Endothelial cell of umbilical vein (primary cell): ENCODE results near the gene PET100. TPM values are rescaled to one million over a fixed set of nuclear protein-coding genes. Genes with fewer than 3 reads are reported as not detected.

Experiments
- BruUV-seq: library from RNA; stranded (reverse); fragments of 400-500 nt; replicated peaks from 2 replicates; lab custom pipeline; 2021; lab: Mats Ljungman, UMichigan
- CTCF ChIA-PET: fragments of 300-600, 350-600 bp; sonication (Branson Sonifier 250); formaldehyde crosslinking; loops from one replicate; lab custom pipeline; 2021; ENCODE audit warnings: antibody characterized with exemption, inconsistent platforms; lab: Charles Lee
- POLR2A ChIA-PET: fragments of 300-600, 350-600 bp; sonication (Branson Sonifier 250); formaldehyde crosslinking; loops from one replicate; lab custom pipeline; 2021; ENCODE audit warnings: antibody characterized with exemption, inconsistent platforms; lab: Charles Lee
- DNase-seq: peaks from one replicate; pipeline ENCODE4 v3.0.0-alpha.2; 2011; ENCODE audit warnings: low read depth, low spot score
- FAIRE-seq: peaks from 2 replicates; lab custom pipeline; 2011; peaks lifted over from hg19 to GRCh38; lab: Jason Lieb, UNC
- H2AFZ ChIP-seq: 2 replicates; pipeline ENCODE4 v1.6.0; 2012; ENCODE audit warnings: low read depth, low read length, control low read depth, inconsistent platforms
- H3K27ac ChIP-seq: 2 replicates; pipeline ENCODE4 v1.5.1; 2011; ENCODE audit warnings: low read depth, mild to moderate bottlenecking, control low read depth, low read length, moderate library complexity; ENCODE audit not compliant: insufficient read depth
- H3K27me3 ChIP-seq, 2 experiments: 2 replicates each; pipeline versions ENCODE4 v1.6.0 to v1.6.1; 2011; ENCODE audit warnings: low read length in 2 of 2, mixed read lengths in 1 of 2; ENCODE audit not compliant: control insufficient read depth in 2 of 2, insufficient read depth in 2 of 2
- H3K36me3 ChIP-seq, 2 experiments: 2 replicates in 1 of 2; 3 replicates in 1 of 2; pipeline ENCODE4 v1.5.1; 2011; ENCODE audit warnings: low read length in 2 of 2, mild to moderate bottlenecking in 1 of 2, moderate library complexity in 1 of 2; ENCODE audit not compliant: control insufficient read depth in 2 of 2, insufficient read depth in 2 of 2; ENCODE audit errors: extremely low read depth in 1 of 2
- H3K4me1 ChIP-seq: 3 replicates; pipeline ENCODE4 v1.5.1; 2011; ENCODE audit warnings: mild to moderate bottlenecking, low read length; ENCODE audit not compliant: control insufficient read depth, insufficient read depth; ENCODE audit errors: extremely low read depth
- H3K4me2 ChIP-seq: 2 replicates; pipeline ENCODE4 v1.6.1; 2011; ENCODE audit warnings: low read length, control low read depth, mixed read lengths; ENCODE audit not compliant: insufficient read depth
- H3K4me3 ChIP-seq, 3 experiments: fragments of 200-600 bp in 1 of 3; sonication (generic), shearing (Covaris generic) in 1 of 3; replicated peaks in 1 of 3; 2 replicates each; pipeline ENCODE4 v1.5.1; 2011 to 2016; ENCODE audit warnings: control low read depth in 3 of 3, low read length in 3 of 3, mild to moderate bottlenecking in 2 of 3, inconsistent platforms in 1 of 3, low read depth in 1 of 3, moderate library complexity in 1 of 3; ENCODE audit not compliant: insufficient read depth in 1 of 3
- H3K79me2 ChIP-seq: 2 replicates; pipeline ENCODE4 v1.6.0; 2012; ENCODE audit warnings: low read length, inconsistent platforms; ENCODE audit not compliant: control insufficient read depth, insufficient read depth
- H3K9ac ChIP-seq: replicated peaks from 2 replicates; pipeline ENCODE3; 2011; ENCODE audit warnings: low read length, control low read depth; ENCODE audit not compliant: insufficient read depth; ENCODE audit errors: extremely low read depth
- H3K9me1 ChIP-seq: replicated peaks from 3 replicates; pipeline ENCODE4 v1.6.0; 2011; ENCODE audit warnings: mild to moderate bottlenecking, low read length; ENCODE audit not compliant: control insufficient read depth, insufficient read depth; ENCODE audit errors: extremely low read depth
- H3K9me3 ChIP-seq: replicated peaks from 2 replicates; pipeline ENCODE4 v1.5.1; 2012; ENCODE audit warnings: low read length, inconsistent platforms; ENCODE audit not compliant: control insufficient read depth, insufficient read depth
- H4K20me1 ChIP-seq: replicated peaks from 2 replicates; pipeline ENCODE3; 2011; ENCODE audit warnings: mild to moderate bottlenecking, low read length; ENCODE audit not compliant: control insufficient read depth, insufficient read depth; ENCODE audit errors: extremely low read depth
- CTCF ChIP-seq, 2 donors: IDR thresholded peaks; 1 replicate in 1 of 2; 2 replicates in 1 of 2; pipeline ENCODE4 v1.5.1; 2011; ENCODE audit warnings: low read length in 2 of 2, mild to moderate bottlenecking in 2 of 2, moderate library complexity in 2 of 2, control low read depth in 1 of 2, inconsistent platforms in 1 of 2, low read depth in 1 of 2; ENCODE audit not compliant: insufficient read depth in 1 of 2; ENCODE audit errors: extremely low read depth in 1 of 2
- EZH2 ChIP-seq: IDR thresholded peaks from 2 replicates; pipeline ENCODE4 v1.6.1; 2012; ENCODE audit warnings: borderline replicate concordance, low read depth, mild to moderate bottlenecking, moderate library complexity, low read length, inconsistent platforms; ENCODE audit not compliant: severe bottlenecking
- FOS ChIP-seq: IDR thresholded peaks from 2 replicates; pipeline ENCODE4 v1.6.1; 2011; ENCODE audit warnings: mild to moderate bottlenecking, low read length, moderate library complexity, borderline replicate concordance; ENCODE audit not compliant: insufficient read depth
- GATA2 ChIP-seq: IDR thresholded peaks from 2 replicates; pipeline ENCODE4 v1.7.0; 2011; ENCODE audit warnings: low read depth, mild to moderate bottlenecking, moderate library complexity, mixed read lengths, low read length; ENCODE audit not compliant: insufficient read length, insufficient read depth
- JUN ChIP-seq: IDR thresholded peaks from 2 replicates; pipeline ENCODE4 v1.6.1; 2011; ENCODE audit warnings: borderline replicate concordance, low read depth; ENCODE audit not compliant: insufficient read length, insufficient read depth
- MAX ChIP-seq: IDR thresholded peaks from 2 replicates; pipeline ENCODE4 v1.6.1; 2011; ENCODE audit not compliant: insufficient read depth, insufficient read length
- MYC ChIP-seq: IDR thresholded peaks from one replicate; pipeline ENCODE4 v1.6.1; 2011; ENCODE audit warnings: mild to moderate bottlenecking, low read depth, low read length
- POLR2A ChIP-seq: IDR thresholded peaks from 2 replicates; pipeline ENCODE4 v1.6.1; 2012; ENCODE audit warnings: low read depth, mild to moderate bottlenecking, control low read depth, low read length
- POLR2AphosphoS5 ChIP-seq: IDR thresholded peaks from 2 replicates; pipeline ENCODE4 v1.6.1; 2012; ENCODE audit warnings: low read depth, mild to moderate bottlenecking, control low read depth, low read length, moderate library complexity; ENCODE audit not compliant: insufficient read depth
- dilution Hi-C: fragments of 300-500 bp; cut with MboI; formaldehyde crosslinking; loops from one replicate; pipeline ENCODE4 v1.15.0; 2019; ENCODE audit warnings: low sequenced_read_pairs; ENCODE audit not compliant: extremely low pct_ligation_motif_present
- intact Hi-C: fragments of 100-400 bp; cut with micrococcal nuclease; formaldehyde crosslinking; loops from one replicate; pipeline ENCODE4 v1.10.0; 2022
- polyA plus RNA-seq, 4 experiments: library from polyadenylated mRNA; depleted of rRNA in 3 of 4; stranded (reverse) in 3 of 4; unstranded in 1 of 4; fragments of >200 nt; gene quantifications; 2 replicates each; pipeline versions ENCODE4 v1.2.1 to v1.2.3, GENCODE V29; 2011 to 2012; ENCODE audit warnings: missing spikeins in 1 of 4
- total RNA-seq: library from RNA; stranded (reverse); gene quantifications from 2 replicates; pipeline ENCODE4 v1.2.3, GENCODE V29; 2021

Gene PET100
- total and polyA plus RNA-seq, 2 donors (not counting 3 experiments of a cell fraction or from before 2014, with no cell fraction given), result 55.0 to 172 TPM

GRCh38 chr19:7607212-7607873, 22.2 kb upstream of the PET100 start:
- BruUV-seq, result no TSS peak
- H3K9me3 ChIP-seq, result no peaks in the 10 kb centered on the region
- no peaks in the 10 kb centered on the region for H3K79me2 ChIP-seq
- H4K20me1 ChIP-seq, result no peaks in the 10 kb centered on the region
- no peak overlapping the region for H3K9ac ChIP-seq
- dilution Hi-C loops, result no loop called here
- H3K4me2 ChIP-seq, result no peak overlapping the region
- no peak overlapping the region for H2AFZ ChIP-seq
- TF ChIP-seq JUN, result no peak
- no peak for TF ChIP-seq POLR2AphosphoS5
- TF ChIP-seq POLR2A, result no peak
- no peak for TF ChIP-seq FOS
- no peak for TF ChIP-seq MYC
- no peak for TF ChIP-seq MAX
- no peak for TF ChIP-seq CTCF (IDR thresholded peaks at IDR 0.05; ENCODE audit: extremely low read depth in 1 of 2, insufficient read depth in 1 of 2, low read depth in 1 of 2, low read length in 2 of 2)
- no peak for TF ChIP-seq GATA2
- TF ChIP-seq EZH2, result no peak
- H3K9me1 ChIP-seq, result no peaks in the 10 kb centered on the region
- ChIA-PET POLR2A (no interaction called here), CTCF (no interaction called here)
- H3K27ac ChIP-seq, result no peak overlapping the region
- intact Hi-C loops, result no loop called here
- H3K4me1 ChIP-seq, result no peaks in the 10 kb centered on the region
- FAIRE-seq, result no peak
- no peaks in the 10 kb centered on the region for H3K36me3 ChIP-seq
- no peak overlapping the region for H3K4me3 ChIP-seq
- H3K27me3 ChIP-seq, result no peaks in the 10 kb centered on the region
- no peak for DNase-seq
